GM21576 (cell line): ENCODE measurements around the gene DUSP7.

ENCODE experiments used
- ATAC-seq: cut with Tn5 transposase; IDR thresholded peaks from one replicate; pipeline ENCODE4 v1.9.1; 2021; ENCODE audit warnings: mild to moderate bottlenecking, moderate library complexity; ENCODE audit not compliant: unreplicated experiment

The DUSP7 gene, protein sequence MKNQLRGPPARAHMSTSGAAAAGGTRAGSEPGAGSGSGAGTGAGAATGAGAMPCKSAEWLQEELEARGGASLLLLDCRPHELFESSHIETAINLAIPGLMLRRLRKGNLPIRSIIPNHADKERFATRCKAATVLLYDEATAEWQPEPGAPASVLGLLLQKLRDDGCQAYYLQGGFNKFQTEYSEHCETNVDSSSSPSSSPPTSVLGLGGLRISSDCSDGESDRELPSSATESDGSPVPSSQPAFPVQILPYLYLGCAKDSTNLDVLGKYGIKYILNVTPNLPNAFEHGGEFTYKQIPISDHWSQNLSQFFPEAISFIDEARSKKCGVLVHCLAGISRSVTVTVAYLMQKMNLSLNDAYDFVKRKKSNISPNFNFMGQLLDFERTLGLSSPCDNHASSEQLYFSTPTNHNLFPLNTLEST

DNA sequence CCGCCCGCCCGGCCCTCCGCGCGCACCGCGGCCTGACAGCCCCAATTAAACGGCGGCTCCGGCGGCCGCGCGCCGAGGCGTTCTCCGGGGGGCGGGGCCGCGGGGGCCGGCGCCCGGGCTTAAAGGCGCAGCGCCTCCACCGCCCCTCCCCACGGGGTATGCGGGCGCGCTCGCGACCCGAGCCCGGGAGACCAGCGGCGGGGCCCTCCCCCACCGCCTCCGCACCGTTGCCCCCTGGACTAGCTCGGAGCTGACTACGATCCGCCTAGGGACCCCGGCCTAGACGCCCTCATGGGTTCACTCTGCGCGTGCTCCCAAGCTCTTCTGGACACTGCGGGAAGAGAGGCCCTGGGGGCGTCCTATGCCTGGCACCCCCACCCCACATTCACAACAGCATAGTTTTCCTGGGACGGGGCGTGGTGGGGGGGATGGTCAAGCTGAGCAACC is at the start of gene DUSP7:
TSS of gene DUSP7 (minus strand) at position 51 of the 447 bp plus-strand sequence. CDS start 205 bp downstream, outside the sequence.
- ATAC-seq, result peak; percentile 24

DNA sequence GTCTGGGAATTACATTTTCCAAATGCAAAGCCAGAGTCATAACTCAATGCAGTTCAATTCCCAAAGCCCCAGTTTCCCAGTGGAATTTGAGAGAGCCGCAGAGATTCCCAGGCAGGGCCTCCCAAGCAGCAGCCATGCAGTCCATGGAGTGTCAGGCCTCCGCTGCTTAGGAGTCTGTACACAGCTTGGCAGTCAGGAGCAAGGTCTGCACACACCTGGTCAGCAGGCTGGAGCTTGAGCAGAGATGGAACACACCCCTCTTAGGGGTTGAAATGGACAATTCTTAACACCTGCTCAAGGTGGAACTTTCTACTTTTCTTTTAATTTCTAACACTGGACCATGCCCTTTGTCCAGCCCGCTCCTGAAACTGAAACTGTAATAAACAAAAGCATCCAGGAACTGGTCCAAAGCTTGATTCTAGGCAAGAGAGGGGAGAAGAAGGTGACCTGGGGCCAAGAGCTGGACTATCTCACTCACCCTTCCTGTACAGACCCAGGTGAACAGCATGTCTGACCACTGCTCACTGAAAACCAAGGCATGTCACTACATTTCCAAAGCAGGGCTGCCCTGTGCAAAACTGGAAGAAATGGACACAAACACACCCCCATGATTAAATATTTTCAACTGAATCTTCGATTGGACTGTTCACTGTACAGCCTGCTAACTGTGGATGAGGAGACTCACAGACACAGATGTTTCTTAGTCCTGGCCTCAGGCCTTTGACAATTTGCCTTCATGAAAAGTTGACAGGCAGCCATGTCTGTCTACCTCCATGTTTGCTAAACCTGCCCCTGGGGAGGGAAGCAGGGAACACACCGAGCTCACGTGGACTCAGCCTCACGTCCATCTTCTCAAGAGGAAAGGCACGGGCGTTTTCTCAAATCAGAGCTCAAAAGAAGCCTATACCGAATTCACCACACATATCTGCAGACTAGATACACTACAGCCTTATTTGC is 48.6 kb upstream of the DUSP7 start:
- ATAC-seq, result no peak

DNA sequence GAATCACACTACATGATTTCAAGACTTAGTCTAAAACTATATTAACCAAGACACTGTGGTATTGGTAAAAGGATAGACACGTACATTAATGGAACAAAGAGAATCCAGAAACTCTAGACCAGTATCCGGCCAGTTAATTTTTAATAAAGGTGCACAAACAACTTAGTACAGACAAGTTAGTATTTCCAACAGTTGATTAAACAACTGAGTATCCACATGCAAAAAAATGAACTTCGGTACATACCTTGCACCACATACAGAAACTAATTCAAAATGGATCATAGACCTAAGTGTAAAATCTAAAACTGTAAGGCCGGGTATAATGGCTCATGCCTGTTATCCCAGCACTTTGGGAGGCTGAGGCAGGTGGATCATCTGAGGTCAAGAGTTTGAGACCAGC is 46.6 kb upstream of the DUSP7 start:
- no peak for ATAC-seq

DNA sequence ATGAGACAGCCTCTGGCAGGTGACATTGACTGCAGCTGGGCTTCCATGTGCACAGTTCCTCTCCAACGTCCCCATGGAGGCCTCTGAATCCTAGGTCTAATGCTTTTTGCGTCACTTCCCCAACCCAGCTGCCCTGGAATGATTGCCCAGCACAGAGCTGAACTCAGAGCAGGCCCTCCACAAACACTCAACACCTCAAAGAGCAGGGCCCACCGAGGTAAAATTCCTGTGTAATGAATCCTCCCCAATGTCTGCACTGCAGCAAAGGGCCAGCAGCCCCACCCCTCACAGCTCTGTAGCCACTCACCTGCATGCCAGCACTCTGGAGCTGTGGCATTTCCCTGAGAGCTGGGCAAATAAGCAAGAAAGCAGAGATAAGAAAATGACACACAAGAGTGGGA is 42.6 kb upstream of the DUSP7 start:
- no peak for ATAC-seq

DNA sequence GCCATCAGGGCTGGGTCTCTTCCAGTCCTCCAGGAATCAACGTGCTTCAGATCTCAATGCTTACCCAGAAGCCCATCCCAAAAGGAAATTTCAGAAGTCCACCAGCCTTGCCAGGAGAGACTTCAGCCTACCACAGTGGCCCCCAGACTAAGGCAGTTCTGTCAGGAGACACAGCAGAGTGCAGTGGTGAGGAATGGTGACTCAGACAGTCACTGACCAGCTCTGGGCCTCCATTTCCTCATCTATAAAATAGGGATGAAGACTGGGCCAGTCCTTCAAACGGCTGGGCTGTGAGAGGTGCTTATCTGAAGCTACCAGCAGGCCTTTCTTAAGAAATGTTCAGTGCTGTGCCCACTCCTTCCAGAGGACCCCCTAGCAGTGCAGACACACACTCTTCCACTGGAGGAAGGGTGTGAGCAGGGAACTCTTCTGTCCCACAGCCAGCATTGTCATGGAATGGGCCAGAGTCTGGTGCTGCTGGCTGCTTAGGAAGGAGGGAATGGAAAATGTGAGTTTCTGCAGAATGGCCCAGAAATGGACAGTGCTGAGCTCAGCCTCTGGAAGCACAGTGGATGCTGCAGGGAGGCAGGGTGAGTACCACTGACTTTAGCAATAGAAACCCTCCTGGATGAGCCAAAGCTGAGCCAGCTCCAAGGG is 41.6 kb upstream of the DUSP7 start:
- no peak for ATAC-seq

DNA sequence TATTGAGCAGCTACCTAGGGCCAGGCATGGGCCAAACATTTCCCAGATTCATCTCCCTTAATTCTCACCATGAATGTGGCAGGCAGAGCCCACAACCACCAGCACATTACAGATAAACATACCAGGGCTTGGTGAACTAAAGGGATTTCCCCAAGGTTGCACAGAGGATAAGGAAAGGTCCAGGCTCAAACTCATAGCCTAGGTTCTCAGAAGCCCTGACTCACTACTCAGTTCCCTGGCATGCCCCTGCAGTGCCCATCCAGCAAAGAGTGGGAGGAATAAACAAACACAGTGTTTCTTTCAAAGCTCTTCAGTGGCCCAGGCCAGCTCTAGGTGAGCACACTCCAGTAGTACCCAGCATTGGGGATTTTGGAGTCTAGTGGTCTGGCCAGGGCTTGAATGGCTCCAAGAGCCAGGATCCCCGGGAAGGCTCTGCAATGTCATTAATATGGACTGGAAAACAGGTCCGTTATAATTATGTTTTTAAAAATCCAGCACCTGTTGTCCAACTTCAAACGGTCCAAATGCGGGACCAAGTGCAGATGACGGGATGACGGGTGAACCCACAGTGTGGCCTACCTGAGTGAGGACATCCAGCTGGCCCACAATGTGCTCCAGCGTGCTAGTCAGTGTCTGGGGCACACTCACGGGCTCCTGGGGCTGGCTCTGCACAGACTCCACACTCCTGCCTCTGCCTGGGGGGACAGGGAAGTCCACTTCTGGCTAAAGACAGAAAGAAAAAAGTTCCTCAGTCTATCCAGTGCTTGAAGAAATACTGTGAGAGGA is 39.8 kb upstream of the DUSP7 start:
- ATAC-seq, result no peak

DNA sequence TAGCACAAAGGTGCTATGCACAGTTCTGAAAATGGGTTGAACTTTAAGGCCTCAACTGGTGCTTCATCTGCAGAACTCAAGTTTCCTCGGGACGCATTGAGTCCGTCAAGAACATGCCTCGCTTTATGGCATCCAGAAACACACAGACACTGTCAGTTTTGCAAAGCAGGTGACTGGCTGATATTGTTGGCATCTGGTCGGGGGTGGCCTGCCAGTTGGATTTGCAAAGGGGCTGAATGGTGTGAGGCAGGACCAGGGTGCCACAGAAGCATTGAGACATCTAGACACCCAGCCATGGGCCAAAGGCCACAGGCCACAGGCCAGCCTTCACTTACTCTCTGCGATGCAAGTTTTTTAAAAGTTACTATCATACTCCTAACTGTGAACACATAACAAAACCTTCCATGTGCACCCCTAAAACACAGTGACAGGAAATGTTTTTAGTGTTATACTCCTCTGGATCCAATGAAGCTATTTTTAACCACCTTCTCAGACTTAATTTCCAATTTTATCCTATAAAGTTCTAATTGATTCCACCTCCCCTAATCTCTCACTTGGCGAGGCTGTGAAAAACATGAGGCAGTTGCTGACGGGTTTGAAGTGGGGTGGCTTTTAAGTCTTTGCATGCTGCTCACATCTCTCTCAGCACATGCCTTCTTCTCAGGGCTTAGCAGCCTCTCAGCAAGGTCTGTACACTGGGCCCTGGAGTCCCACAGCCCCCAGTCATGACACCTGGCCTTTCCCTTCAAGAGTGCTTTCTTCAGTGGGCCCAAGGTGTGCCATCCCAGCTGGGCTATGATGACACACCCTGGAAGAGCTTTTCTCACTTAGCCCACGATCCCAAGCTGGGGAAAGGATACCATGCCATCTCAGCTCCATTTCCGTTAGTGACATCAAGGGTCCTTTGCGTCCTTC is 38.5 kb upstream of the DUSP7 start:
- no peak for ATAC-seq

DNA sequence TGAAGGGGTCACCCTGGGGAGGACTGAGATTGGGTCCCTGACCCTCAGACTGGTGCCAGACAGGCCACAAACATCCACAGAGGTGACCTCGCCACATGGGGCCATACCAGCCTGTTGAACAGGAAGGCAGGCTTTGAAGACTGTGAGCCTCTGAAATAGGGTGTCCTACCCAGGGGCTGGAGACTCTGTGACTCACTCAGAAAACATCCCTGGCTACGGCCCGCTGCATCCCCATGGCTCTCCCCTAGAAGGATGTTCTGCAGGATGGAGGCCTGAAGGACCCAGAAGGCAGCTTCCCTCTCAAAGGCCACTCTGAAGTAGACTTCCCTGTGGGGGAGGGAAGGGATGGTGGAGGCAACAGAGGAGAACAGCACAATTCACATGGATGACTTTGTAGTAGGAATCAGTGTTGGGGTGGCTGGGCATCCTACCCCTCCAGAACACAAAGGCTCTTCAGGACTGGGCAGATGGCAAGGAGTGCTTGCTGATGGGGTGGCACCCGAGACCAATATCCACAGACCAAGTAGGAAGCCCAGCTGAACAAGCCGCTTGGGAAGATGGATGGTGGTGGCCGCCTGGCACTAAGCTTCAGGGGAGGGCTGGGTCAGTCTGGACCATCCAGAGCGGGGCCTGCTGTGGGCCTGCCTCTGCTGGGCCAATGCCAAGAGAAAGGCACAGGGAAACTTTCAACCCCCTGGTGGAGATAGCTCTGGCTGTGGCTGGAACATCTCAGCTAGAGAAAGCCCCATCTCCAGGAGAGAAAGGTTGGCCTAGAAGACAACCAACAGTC is 37.6 kb upstream of the DUSP7 start:
- ATAC-seq, result no peak

DNA sequence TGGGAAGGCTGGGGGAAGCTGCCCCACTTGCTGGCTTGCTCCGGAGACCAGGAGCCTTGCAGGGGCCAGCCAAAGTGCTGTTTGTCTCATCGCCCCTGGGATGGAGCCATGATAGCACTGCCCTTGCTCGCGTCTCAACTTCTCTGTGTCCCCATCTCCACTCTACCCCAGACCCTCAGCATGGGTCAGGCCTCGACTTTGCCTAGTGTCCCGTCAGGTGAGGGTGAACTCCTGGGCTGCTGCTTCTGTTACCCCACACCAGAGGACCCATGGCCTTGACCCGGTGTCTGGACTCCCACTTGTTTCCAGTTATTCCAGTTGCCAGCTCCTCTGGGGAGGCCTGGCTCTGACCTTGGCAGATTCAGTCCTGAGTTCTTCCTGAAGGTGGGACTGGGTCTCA is 36.5 kb upstream of the DUSP7 start:
- no peak for ATAC-seq

DNA sequence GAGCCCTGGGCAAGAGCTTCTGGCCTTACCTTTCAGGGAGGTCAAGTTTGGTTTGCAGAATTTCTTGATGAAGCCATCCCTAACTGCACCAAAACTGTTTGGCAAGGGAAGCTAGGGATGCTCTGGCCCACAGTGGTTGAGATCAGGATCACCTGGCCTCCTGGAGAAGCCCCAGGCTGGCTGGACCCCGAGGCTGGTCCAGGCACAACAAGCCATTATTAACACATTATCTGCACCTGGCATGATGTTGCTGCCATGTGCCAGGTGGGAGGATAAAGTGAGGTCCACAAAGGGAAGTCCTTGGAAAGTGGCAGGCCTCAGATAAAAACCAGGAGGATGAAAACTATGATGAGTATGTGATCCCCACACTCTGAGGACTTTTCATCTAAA is 35.9 kb upstream of the DUSP7 start:
- no peak for ATAC-seq

DNA sequence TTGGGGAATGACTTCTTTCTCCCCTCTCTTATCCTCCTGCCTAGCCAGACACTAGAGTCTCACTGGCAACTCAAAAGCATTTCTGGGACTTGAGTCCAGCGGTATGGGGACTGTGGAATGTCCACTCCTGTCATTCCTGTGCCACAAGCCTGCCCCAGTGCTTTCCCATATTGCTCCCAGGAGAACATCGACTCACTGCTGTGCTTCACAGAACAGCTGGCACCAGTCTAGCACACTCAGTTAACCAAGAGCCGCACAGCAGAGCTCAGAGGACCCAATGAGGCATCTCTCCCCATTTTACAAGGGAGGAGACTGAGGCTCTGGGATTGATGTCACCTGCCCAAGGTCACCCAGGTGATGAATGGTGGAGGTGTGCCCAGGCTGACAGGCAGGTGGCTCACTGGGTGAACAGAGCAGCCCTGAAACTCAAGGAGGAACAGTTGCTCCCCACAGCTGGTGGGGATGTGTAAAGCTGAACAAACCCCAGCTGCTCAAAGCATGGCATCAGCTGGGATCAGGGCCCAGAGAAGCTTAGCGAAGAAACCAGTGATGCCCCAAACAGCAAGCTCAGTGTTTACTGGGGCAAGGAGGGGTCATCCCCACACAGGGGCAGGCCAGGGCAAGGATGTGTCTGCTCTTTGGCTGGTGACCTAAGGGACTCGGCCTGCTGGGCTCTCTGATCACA is 35.4 kb upstream of the DUSP7 start:
- ATAC-seq, result no peak

DNA sequence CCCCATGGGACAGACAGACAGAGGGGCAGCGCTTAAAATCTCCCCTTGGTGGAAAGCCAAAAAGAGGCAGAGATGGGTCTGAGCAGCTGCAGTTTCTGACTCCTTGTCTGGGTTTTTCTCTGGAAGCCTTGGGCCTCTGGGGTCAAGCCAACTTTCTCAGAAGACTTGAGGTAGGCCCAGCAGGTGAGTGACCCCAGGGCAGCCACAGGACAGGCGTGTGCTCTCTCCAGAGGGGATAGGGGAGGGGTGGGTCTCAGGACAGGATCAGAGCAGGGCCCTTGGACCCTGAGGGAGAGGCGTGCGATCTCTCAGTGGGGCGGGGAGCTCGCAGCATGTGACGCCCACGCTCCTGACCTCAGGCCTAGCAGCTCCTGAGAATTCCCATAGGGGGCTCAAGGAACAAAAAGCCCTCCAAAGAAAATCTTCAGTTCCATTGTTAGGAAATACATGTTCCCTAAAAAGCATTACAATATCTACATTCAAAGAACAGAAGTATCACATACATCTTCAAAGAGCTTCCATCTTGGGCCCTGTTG is 34.6 kb upstream of the DUSP7 start:
- ATAC-seq, result no peak

DNA sequence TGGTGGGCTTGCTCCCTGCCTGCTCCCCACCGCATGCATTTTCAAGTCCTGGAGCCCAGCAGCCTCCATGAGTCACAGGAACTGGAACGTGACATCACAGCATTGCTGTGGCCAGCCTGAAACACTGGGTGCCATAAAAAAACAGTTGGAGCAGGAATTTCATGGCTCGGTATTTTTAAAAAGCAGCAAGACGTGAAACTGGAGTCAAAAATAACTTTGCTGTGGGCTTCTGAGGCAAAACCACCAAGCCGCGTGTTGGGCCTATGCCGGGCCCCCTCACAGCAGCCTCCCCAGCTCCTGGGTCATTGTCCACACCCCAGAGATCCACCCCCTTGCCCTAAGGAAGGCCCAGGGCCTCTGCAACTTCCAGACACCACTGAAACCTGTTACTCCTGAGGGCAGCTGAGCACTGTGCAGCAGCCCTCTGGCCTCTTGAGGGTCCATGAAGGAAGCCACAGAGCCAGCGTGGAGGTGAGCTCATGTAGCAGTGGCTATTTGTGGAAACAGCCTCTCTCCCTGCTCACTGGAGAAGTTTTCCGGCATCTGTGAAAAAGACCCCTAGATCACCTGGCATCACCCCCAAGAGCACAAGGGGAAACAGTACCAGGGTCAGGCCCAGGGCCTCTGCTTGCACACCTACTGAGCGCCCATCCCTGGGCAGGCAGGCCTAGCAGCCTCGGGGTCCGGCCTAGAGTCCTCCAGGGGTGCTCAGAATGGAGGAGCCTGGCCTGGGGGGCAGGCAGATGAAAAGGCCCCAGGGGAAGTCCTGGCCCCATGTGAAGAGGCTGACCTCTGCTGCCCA is 34.0 kb upstream of the DUSP7 start:
- no peak for ATAC-seq

DNA sequence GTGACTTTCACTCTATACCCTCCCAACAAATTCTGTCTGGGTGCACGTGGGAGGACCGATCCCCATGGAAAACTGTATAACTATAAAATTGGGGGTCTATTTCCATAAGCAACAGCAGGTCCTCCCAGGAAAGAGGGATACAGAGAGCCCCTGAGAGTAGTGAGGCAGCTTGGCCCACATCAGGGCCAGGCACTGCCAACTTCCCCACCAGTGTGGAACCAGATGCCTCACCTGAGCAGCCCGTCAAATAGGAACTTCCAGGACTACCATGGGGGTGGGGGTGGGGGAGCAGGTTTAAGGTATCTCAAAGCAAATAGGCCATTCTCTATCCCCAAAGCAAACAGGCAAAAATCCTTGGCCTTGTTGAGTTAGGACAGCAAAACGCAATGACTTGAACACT is 33.3 kb upstream of the DUSP7 start:
- ATAC-seq, result no peak

DNA sequence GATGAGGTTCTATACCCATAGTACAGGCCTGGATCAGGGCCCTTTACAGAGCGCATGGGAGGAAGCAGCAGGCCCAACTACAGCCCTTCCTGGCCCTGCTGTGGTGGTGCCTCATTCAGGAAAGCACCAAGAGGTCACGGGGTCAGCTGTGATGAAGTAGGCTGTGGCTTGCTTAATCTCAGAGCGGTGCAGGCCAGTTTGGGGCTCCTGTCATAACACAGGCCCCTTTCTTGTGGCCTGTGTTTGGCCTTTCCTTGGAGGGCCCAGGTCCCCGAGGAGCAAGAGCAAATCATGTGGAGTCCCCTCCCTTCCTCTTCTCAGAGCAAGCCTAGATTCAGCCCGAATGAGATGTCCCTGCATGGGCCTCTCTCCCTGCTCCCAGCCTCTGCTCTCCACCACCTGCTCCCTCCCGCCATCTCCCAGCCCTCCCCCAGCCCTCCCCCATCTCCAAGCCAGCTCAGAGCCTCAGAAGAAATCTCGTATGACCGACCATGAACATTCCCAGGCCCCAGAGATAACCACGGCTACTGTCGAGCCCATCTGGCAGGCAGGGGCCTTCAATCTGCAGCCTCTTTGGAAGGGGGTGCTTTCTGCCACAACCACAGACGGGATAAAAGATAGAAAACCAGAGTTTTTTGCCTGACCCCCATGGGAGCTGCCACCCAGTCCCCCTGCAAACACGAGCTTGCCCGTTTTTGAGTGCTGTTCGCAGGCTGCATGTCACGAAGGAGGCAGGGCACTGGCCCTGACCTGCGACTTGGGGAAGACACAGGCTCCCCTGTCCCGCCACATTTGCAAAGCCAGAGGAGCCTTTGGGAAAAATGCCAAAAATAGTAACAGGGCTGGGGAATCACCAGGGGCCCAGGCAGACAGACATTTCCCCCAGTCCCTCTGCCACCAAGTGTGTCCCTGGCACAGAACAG is 32.3 kb upstream of the DUSP7 start:
- no peak for ATAC-seq

DNA sequence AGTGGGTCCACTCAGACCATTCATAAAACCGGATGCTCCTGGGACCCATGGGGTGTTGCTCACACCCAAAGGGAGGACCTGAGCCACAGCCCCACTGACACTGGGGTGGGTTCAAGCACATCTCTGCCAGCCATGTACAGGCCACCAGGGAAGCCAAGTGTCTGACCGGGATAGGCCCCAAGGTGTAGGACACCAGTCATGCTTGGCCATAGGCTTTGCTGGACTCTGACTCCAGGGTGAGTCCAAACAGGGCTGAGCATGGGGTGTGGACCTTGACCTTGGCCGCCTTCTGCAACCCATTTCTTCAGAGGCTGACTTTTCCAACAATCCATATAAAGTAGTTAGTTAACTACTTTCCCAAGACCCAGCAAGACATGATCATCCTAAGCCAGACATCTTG is 31.4 kb upstream of the DUSP7 start:
- no peak for ATAC-seq
